Measurements from ENCODE around the gene C8B.

The C8B gene

DNA sequence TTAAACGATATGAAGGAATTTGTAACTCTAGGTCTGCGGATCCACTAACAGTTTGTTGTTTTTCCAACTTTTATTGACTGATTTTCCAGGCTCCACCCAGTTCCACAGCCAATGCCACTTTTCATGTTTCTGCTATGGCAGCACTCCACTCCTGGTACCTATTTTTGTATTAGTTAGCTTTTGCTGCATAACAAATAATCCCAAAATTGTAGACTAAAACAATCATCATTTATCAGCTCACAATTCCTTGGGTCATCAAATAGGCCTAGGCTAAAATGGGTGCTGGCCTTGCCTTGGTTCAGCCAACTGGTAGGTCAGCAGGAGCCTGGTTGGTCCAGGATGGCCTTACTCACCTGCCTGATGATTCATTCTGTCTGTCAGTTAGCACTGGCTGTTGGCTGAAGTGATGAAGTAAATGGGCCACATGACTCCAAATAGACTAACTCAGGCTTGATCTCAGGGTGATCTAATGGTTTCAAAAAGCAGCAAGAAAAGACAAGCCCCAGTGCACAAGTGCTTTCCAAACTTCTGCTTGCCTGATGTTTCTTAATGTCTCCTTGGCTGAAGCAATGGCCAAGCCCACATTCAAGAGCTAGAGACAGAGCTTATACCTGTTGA is 3.2 kb upstream of the C8B start:
- no peak for DNase-seq

DNA sequence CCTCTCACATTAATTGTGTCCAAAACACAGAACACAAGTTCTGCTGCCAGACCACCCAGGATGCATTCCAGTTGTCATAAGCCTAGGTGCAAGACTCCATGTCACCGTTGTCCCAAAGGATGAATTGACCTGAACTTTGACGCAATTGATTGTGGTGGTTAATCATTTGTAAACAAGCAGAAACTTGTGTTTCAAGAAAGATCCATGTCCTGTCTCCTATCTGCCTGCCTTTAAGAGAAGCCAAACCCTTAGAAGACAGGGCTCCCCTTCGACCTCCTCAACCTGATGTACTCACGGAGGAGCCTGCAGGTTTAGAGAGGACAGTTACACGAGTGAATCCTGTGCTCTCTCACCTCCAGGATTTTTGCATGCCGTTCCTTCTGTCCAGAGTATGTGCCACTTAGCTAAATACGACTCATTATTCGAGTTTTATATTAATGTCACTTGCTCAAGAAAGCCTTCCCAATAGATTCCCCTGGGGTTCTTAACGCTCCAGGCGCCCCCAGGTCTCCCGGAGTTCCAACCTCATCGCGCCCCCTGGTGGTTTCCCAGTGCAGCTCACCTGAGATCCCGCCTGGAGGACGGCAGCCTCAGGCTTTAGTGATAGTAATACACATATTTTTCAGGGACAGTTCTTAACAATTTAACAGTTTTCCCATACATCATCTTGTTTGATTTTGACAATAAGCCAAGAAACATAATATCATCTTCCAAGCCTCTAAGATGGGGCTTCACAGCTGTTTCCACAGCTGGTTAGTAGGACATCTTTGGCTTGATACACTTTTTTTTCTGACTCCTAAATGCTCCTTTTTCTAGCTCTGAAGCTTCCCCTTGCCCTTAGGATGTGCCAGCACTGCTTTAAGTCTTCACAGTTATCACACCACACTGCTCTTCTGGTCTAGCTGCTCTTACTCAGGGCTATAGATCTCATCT is 2.4 kb upstream of the C8B start:
- DNase-seq, result peak in 1 of 2 experiments; percentile 13

DNA sequence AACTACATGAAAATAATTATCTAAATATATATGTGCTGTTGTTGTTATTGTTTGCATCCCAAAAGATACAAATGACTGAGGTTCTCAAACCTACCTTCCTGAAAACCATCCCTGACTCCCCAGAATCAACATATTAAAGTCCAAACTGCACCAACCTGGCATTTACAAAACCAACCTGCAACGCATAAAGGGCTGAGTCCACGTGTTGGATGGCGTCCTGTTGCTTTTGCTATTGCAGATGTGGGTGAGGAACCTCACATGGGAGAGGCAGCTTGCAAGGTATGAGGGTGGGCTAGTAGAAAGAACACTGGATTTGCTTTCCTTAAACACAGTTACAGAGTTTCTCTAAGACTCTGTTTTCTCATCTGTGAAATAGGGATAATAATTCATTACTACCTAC is 1.5 kb upstream of the C8B start:
- no peak for DNase-seq

DNA sequence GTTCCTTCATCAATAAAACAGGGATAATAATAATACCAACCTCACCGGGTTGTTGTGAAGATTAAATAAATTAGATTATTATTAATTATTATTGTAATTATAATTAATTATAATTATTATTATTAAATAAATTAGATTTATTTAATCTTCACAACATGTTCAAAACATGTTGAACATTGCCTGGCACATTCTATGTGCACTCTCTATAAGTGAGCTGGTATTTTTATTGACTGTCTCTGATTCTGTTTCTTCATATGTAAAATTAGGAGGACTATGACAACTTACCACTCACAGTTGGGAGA is 834 bp upstream of the C8B start:
- no peak for DNase-seq

DNA sequence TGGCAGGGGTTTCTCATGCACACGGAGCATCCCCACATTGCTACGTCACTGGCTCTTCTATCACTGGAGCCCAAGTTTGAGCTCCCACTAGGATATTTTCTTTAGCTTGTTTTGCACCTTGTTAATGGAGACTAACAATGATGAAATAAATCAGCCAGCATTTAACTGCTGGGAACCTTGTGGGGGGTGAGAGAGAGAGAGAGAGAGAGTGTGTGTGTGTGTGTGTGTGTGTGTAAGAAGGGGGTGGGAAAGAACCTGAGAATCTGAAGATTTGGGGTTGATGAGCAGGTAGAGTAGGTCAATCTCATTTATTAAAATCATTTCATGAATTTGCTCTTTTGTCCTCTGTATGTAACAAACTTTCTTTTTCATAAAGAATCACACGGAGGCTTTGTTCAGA is 624 bp downstream of the C8B start:
- DNase-seq, result no peak

DNA sequence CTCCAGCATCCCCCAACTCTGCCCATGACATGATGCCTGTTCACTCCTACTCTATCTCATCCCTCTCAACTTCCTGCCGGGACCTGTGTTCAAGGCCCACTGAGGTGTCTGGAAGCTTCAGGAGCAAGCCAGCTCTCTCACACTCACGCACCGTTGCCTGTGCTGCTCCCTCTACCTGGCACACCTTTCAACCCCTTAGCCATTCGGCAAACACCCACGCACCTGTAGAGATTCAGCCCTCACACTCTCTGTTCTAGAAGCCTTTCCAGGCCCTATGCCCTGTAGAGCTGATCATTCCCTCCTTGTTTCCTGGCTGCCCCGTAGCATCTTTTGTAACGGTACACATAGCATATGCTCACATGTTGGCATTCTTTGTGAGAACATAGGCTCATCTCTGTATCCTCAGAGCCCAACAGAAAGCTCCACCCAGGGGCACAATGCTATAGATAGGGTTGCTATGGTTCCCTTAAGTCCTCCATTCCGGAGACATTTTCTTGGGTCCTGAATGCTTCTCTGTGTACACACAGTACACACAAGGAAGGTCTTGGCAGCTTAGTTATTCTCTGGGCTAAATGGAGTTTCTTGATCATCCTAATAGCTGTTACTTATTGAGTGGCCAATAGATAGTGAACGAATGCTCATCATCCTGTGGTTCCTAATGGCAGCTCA is 1.3 kb downstream of the C8B start:
- no peak for DNase-seq

DNA sequence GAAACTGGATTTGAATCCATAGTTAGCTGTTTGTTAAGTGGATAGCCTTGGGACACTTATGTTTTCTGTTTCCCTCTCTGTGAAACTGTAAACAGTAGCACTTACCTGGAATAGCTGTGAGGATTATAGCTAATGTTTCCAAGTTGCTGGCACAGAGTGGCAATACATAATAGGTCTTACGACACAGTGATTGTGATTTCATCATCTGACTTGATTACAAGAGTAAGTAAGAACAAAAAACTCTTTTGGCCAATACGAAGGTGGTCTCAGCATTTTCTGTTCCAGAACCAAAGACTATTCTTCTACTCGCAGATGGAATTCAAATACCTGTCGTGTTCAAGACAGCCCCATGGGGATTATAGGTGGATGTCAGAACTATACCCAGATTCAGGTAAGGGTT is 2.1 kb downstream of the C8B start:
- no peak for DNase-seq

DNA sequence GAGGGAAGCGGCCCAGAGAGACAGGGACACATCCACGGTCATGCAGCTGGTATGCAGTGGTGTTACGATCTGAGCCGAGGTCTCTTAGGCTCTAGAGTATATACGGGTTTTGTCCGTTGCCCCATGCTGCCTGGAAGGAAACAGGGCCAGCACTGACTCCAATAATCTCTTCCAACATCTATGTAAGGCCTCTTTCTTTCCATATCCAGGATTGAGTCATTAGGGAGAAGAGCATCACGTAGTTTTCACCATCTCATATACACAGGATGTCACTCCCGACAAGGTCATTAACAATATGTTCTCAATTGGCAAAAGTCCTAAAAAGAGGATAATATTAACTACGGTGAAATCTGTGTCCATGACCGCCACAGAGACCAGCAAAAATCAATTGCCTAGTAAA is 4.4 kb downstream of the C8B start:
- no peak for DNase-seq

DNA sequence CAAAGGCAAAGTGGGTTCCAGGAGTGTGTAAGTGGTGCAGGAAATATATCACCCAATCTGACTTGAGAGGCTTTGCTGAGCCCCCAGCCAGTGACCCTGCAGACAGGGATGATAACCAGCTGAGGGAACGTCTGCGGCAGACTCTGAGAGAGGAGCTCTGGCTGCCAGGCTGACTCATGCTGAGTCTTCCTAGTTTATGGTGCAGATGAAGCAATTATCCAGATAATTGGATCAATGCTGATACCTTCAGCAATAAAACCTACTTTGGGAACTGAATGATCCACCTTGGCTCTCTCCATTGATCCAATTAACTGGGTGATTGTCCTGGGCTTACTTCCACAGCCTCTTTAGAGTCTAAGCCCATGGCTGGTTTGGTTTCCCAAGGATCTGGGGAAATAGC is 7.3 kb downstream of the C8B start:
- no peak for DNase-seq

DNA sequence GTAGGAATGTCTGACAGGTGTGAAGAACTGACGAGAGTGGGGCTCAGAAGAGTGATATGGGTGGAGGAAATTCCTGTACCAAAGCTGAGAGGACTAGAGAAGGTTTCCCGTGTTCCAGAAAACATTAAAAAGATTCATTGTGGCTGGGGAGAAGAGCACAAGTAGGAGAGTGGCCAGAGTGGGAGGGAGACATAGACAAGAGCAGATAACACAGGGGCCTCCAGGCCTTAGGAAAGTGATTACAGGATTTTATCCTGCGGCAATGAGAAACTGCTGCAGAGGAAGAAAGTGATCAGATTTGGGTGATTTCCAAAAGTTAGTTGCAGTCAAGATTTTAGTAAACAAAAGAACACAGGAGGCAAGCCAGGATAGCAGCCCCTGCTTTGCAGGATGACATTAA is 7.9 kb downstream of the C8B start:
- DNase-seq, result no peak

DNA sequence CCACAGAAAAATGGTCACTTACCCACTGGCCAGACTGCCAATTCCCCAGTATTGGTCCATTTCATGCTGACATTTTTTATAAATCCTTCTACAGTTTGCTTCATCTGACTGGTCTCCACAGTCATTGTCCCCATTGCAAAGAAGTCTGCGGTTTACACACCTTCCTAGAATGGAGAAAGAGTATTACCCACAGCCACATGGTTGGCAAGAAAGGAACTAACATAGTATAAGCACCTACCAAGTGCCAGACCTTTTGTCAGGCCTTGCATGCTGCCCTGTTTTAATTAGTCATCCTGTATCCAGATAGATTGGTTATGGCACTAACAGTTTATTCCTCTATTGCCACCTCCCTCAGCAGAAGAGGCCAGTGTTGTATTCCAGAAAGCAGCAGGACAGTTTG is 11.2 kb downstream of the C8B start:
- DNase-seq, result no peak

DNA sequence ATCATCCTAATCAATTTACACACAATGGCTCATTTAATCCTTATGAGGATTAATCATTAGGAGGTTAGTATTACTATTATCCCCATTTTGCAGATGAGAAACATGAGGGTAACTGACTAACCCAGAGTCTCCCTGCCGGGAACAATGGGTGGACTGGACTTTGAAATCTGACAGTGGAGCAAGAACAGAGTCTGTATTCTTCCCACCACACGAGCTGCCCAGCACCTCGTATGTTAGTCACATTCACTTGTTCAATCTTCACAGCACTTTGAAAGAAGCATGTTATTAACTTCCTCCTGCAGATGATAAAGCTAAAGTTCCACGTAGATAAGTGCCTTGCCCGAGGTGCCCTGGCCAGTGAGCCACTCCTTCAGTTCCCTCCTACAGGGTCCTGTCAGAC is 12.4 kb downstream of the C8B start:
- DNase-seq, result no peak

DNA sequence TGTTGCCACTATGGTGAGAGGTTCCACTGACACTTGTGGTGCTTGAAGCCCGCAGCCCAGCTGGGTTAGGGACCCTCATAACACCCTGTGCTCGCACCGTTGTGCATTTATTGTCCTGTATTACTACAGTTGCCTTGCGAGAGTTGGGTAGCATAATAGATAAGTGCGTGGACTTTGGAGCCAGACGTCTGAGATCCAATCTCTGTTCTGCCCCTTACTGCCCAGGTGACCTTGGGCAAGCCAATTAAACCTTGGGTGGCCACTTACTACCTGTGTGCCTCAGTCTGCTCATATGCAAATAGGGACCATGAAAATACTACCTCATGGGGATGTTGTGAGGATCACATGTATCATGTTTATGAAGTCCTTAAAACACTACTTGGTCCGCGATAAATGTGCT is 13.3 kb downstream of the C8B start:
- no peak for DNase-seq

DNA sequence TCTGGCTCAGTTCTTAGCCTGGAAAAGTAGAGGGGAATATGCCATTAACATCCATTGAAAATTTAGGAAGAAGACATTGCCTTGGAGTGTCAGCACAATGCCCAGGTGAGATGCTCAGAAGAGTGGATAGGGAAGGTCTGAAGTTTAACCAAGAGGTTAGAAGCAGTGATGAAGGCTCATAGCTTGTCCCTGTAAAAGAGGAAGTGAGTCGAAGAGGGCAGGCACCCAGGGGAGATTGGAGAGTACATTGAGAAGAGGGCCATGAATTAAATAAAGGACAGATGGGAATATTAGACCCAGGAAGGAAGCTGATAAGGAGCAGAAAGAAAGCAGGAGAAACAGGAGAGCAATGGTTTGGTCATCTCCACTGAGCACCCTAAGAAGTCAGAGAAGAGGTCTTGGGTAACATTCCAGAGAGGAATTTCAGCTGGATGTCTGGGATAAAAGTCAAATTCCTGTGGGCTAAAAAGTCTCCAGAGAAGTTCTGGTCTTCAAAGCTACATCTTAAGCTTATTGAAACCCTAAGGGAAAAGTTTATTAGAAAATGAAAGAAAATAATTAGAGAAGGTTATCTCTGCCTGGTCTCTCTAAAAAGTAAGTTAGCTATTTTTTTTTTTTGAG is 17.3 kb downstream of the C8B start:
- DNase-seq, result no peak

DNA sequence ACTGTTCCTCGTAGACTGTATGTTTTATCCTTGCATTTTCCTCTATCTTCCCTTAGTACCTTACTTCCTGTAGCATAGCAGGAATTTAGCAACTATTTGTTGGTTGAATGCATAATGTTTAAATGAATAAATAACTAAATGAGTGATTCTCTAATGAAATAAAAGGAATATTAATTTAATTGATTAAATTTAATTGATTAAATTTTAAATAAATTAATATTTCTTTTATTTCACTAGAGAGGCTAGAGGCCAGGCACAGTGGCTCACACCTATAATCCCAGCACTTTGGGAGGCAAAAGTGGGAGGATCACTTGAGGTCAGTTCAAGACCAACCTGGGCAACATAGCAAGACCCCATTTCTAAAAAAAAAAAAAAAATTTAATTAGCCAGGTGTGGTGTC is 25.8 kb downstream of the C8B start:
- no peak for DNase-seq

DNA sequence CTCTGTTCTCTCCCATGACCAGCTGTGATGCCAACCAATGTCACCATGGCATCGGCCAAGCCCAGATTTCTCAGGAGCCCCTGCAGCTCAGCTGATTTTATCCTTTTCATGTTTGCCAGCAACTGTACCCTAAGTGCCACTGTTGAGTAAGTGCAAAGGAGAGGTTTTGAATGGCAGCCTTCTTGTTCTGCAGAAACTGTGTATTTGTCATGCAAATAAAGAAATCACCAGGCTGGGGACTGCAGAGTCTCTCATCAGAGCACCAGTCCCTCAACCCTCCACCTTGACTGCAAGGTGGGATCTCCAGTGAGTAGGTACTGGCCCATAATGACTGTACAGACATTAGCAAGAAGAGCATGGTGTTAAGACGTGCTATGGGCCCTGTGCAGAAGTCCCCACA is 26.6 kb downstream of the C8B start:
- no peak for DNase-seq

DNA sequence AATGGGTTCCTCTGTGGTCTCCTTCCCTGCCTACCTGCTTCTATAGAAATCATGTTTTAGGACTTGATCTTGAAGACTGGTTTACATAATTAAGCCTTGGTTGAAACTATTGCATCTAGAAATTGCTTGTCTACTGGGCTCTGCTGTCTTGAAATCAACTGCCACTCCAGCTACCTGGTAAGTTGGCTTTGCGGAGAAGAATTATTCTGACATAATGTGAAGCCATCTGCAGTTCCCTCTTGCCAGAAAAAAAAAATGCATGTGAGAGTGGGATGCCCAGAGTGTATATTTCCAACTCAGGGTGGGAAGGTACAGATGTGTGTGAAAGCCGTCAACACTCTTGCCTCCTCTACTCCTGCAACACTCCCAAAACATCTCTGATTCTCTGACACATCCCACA is 27.2 kb downstream of the C8B start:
- no peak for DNase-seq

DNA sequence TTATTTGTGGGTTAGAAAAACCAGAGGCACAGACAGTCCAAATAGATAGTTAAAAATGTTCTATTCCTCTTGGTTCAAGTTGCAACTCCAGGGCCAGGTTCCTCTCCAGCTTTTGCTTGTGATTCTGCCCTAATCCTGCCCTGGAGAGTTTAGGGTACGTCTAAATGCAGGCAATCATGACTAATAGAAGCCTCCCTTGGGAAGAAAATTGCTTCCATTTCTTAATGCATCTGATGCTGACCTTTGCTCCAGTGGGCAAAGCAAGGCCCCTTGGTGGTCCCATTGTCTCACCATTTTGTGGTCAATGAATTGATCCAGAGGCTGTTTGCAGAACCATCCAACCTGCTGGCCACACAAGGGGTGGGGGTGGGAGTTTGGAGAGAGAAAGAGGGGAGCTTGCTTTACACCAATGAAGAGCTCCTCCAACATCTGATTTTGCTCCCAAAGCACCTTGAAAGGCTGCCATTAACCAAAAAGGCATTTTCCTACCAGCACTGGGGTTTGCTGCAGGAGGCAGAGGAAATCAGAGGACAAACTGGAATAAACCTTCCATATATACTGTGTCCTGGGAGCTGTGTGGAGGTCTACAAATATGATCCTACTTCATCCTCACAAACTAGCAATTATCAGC is 31.3 kb downstream of the C8B start:
- DNase-seq, result no peak

DNA sequence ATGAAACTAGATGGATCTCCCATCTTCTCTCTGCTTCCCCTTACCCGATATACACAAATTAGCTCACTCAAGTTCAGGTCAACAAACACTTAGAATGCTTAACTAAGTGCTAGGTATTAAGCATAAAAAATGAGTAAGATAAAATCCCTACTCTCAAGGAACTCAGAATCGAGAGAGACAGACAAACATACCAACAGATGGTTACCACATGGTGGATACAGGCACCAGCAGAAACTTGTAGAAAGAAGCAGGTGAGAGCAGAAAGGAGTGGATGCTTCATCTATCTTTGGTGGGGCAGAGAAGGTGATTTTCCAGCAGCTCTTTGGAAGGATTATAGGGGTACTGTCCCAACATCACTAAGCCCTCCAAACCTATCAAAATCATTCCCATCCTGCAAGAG is 32.2 kb downstream of the C8B start:
- no peak for DNase-seq

DNA sequence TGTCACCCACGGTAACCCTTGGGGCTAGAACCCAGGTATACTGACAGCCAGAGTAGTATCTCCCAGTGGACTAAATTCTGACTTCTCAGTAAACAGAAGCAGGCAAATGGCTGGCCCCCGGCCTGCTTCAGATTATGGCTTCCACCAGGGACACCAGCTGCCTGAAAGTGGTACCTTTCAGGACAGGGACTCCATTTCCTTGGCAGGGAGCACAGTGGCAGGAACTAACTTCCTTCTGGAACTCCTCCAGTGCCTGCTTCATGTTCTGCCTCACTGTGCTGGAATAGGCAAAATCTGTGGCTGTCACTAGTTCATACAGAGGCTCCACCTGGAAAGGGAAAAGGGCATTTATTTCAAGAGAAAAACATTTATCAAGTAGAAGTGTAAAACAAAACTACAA is 32.7 kb downstream of the C8B start:
- no peak for DNase-seq

DNA sequence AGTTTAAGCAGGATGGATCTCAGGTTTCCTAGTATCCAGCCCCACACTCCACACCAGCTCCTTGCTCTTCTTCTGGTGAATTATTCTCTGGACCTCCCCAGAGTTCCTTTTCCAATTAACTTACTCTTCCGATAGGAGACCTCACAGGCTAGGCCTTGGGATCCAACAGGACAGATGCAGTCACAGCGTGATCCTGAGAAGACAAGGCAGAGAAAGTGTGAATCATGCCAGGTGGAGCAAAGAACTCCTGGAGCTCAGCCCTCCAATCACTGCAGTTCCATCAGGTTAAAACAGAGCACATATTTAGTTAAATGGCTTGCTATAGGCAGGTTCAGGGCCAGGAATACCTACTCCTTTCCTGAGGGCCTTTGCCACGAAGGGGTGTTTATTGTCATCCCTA is 34.1 kb downstream of the C8B start:
- DNase-seq, result no peak

DNA sequence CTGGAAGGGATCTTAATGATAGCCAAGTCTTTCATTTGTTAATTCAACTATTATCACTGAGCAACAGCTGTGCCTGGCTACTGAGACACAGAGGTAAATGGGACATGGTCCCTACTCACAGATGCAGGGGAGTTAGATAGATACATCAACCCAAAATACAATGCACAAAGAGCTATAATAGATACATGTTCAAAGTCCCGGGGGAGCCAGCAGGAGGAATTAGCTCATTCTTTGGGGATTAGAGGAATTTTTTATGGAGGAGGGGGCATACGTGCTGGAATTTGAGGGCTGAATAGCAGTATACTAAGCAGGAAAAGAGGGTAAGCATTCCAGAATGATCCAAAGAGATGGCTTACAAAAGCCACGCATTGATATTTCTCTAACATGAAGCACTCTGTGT is 34.6 kb downstream of the C8B start:
- DNase-seq, result no peak

DNA sequence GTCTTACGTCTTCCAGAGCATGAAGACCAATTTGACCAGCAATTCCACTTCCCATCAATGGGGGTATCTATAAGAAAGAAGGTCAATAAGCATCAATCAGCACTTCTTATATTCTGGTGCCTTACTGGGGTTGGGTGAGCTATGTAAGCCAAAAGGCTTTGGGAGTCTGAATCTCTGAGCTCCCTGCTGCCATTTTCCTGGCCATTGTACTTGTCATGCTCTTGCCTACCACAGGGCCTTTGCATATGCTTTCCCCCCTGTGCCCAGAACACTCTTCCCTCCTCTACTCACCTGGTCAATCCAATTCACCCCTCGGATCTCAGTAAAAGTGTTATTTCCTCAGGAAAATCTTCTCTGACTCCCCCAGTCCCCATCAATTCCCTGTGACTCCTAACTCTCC is 36.3 kb downstream of the C8B start:
- no peak for DNase-seq

DNA sequence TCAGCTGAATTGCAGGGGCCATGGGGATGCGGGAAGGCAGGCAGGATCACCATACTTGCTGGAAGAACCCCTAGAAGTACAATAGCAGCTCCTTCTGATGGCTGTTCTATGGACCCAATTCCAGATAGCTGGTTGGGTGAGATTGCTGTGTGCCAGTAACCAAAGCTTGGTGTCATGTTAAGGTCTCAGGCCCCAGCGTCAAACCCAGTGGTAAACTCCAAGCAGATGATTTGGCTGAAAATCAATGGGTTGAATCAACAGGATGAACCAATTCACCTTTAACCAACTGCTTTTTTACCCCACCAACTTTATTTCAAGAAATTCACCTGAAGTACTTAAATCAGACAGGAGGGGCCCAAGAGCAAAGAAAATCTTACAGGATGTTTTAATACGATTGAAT is 37.8 kb downstream of the C8B start:
- no peak for DNase-seq
